ENCODE data around the gene CIAO2B. TPM values are rescaled to one million over a fixed set of nuclear protein-coding genes. Genes with fewer than 3 reads are reported as not detected.
A peak's percentile ranks its signal among the peaks of the same experiment; 100 is the strongest.

Gene CIAO2B
- total RNA-seq, 1 experiment from 2014 or later: 83.0 TPM

- H3K4ac ChIP-seq (ENCODE audit: low read depth, low read length): no peak within 1 kb of the TSS
- no peaks in the 10 kb centered on the region for H3K23me2 ChIP-seq (ENCODE audit: insufficient read length, low read depth, low read length, poor library complexity, severe bottlenecking)
- H3K4me3 Mint-ChIP-seq: peak within 1 kb of the TSS; percentile 61 to 79
- no peaks in the 10 kb centered on the region for H4K20me1 ChIP-seq (ENCODE audit: control insufficient read depth, insufficient read depth, insufficient read length)
- H4K8ac ChIP-seq (replicated peaks; ENCODE audit: insufficient read length, low read depth, low read length): no peak within 1 kb of the TSS
- H3K36me3 Mint-ChIP-seq (ENCODE audit: insufficient read depth in 1 of 3, low read depth in 3 of 3): no peaks in the 10 kb centered on the region; a peak in 1 of 7 replicates
- no peaks in the 10 kb centered on the region for H3K79me1 ChIP-seq (ENCODE audit: insufficient read depth, low read depth, low read length, poor library complexity, severe bottlenecking)
- H3K18ac ChIP-seq (ENCODE audit: insufficient read length, low read depth, low read length): no peak within 1 kb of the TSS
- no peak within 1 kb of the TSS for H2BK15ac ChIP-seq (ENCODE audit: low read depth, low read length)
- DNase-seq: peak; percentile 93
- H3K27ac ChIP-seq (ENCODE audit: insufficient read length, low read depth, low read length): no peak within 1 kb of the TSS
- H3K56ac ChIP-seq (ENCODE audit: insufficient read length, low read depth, low read length): no peak within 1 kb of the TSS
- H4K5ac ChIP-seq (ENCODE audit: insufficient read length, low read depth, low read length): no peak within 1 kb of the TSS
- WGBS (ENCODE audit: extremely low coverage, insufficient read length, low lambda C conversion rate): no CpG with 5 or more reads among the region's 16 CpGs
- no peak within 1 kb of the TSS for H2BK20ac ChIP-seq (ENCODE audit: low read depth, low read length, poor library complexity, severe bottlenecking)
- H3K23ac ChIP-seq (ENCODE audit: insufficient read length, low read depth, low read length): no peak within 1 kb of the TSS
- H3K9me3 Mint-ChIP-seq: no peaks in the 10 kb centered on the region
- no peak within 1 kb of the TSS for H2AFZ ChIP-seq (ENCODE audit: low read length)
- no peak within 1 kb of the TSS for H2BK5ac ChIP-seq (ENCODE audit: insufficient read length, low read length)
- H3K79me2 ChIP-seq (ENCODE audit: insufficient read depth, low read length): no peaks in the 10 kb centered on the region
- H3K27me3 Mint-ChIP-seq (ENCODE audit: low read depth): peaks cover 14% of the 10 kb centered on the region
- no peak within 1 kb of the TSS for H3K9ac ChIP-seq (ENCODE audit: extremely low read depth, insufficient read length, low read length)
- H3T11ph ChIP-seq (ENCODE audit: low read length): no peak within 1 kb of the TSS
- no peaks in the 10 kb centered on the region for H3K4me1 ChIP-seq (ENCODE audit: insufficient read depth, low read length)
- peaks cover 4 to 15% of the 10 kb centered on the region in 2 experiments for H3K4me1 Mint-ChIP-seq
- peak; percentile 99 for TF ChIP-seq CTCF (conservative IDR thresholded peaks at IDR 0.05)
- H3K9me3 ChIP-seq (ENCODE audit: control insufficient read depth, low read depth, low read length): no peaks in the 10 kb centered on the region
- no peak within 1 kb of the TSS for H2BK12ac ChIP-seq (ENCODE audit: insufficient read length, low read depth, low read length)
- H3K27ac Mint-ChIP-seq: peak within 1 kb of the TSS in 2 of 3 experiments; percentile 22 to 61; a peak in 3 of 7 replicates
- H3K27me3 ChIP-seq (ENCODE audit: insufficient read depth, low read length): no peaks in the 10 kb centered on the region
- no peak within 1 kb of the TSS for H2BK120ac ChIP-seq (ENCODE audit: low read depth, low read length, poor library complexity, severe bottlenecking)
- peak within 1 kb of the TSS; percentile 10 for H3K4me2 ChIP-seq (ENCODE audit: insufficient read depth, insufficient read length, low read length)
- no peak within 1 kb of the TSS for H4K91ac ChIP-seq (ENCODE audit: insufficient read length, low read depth, low read length)
- H2AK5ac ChIP-seq (ENCODE audit: insufficient read length, low read length): no peak within 1 kb of the TSS
- peak within 1 kb of the TSS; percentile 72; the same call in 1 of the 2 replicates for H3K14ac ChIP-seq (ENCODE audit: insufficient read depth, low read length)
Measured at GRCh38 chr16:66961065-66961744, 27.0 kb upstream of the CIAO2B start, which contains the start of gene CES3. CES3 (plus strand) TSS chr16:66961266; CDS start chr16:66961308, 42 bp downstream.
